Ovary (tissue), 3 donors: ENCODE measurements around the gene GAB3.

Source experiments
- EP300 ChIP-seq: sonication (generic); formaldehyde crosslinking; IDR thresholded peaks from one replicate; pipeline ENCODE4 v1.6.1; 2017; ENCODE audit warnings: antibody characterized with exemption
- TF ChIP-seq, protein P1 (sequence below), 3 donors: fragments of 450-650 bp in 2 of 3; fragments of 200-600 bp in 1 of 3; IDR thresholded peaks; one replicate each; pipeline versions ENCODE4 v1.5.1 to v1.8.0; 2016 to 2022; ENCODE audit warnings: antibody characterized with exemption in 3 of 3, mild to moderate bottlenecking in 1 of 3
- donor health status: DM: no; HTN: no; CAD: no.

DNA sequence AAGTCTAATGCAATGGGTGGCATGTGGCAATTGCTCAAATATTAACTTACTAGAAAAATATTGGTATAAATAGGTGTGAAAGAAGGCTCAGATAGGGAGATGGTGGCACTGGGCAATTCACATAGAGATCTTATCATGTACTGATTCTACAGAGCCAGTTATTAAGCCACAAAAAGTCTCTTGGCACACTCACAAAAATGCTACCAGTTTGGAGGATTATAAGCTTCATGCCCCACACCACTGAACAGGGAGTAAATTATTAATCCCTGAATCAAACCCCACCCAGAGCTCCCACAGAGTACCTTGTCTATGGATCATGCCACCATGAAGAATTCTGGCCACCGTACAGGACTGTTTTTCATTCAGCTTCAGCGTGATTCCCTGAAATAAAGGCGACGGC lies 40.6 kb upstream of the GAB3 start:
- TF ChIP-seq EP300, result no peak
- TF ChIP-seq, protein P1, sequence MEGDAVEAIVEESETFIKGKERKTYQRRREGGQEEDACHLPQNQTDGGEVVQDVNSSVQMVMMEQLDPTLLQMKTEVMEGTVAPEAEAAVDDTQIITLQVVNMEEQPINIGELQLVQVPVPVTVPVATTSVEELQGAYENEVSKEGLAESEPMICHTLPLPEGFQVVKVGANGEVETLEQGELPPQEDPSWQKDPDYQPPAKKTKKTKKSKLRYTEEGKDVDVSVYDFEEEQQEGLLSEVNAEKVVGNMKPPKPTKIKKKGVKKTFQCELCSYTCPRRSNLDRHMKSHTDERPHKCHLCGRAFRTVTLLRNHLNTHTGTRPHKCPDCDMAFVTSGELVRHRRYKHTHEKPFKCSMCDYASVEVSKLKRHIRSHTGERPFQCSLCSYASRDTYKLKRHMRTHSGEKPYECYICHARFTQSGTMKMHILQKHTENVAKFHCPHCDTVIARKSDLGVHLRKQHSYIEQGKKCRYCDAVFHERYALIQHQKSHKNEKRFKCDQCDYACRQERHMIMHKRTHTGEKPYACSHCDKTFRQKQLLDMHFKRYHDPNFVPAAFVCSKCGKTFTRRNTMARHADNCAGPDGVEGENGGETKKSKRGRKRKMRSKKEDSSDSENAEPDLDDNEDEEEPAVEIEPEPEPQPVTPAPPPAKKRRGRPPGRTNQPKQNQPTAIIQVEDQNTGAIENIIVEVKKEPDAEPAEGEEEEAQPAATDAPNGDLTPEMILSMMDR (IDR thresholded peaks at IDR 0.05), result no peak
